Measurements from ENCODE around the gene BANF2.

DNA sequence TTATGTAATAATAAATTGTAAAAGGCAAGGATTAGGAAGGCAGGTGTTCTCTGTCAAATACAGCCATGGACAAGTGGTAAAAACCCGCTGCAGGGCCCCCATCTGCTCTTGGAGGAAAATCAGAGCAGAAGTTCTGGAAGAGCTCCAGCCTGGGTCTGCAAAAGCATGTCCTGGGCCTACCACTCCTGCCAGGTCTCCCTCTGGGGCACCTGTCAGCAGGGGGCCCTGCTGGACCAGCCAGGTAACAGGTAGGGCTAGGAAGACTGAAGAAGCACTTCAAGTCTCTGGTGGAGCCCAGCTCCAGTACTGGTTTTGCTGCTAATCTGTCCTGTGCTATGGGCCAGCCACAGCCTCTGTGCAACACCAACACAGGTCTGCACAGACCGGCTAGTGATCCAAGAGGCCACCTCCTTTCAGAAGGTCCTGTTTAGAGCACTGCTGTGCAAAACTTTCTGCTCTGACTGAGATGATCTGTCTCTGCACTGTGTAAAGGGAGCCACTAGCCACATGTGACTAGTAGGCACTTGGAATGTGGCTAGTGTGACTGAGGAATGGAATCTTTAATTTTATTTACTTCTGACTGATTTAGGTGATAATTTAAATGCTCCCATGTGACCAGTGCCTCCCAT lies 47.9 kb upstream of the BANF2 start:
- TF ChIP-seq RXRA (IDR thresholded peaks at IDR 0.05), result no peak
- TF ChIP-seq, protein P1, sequence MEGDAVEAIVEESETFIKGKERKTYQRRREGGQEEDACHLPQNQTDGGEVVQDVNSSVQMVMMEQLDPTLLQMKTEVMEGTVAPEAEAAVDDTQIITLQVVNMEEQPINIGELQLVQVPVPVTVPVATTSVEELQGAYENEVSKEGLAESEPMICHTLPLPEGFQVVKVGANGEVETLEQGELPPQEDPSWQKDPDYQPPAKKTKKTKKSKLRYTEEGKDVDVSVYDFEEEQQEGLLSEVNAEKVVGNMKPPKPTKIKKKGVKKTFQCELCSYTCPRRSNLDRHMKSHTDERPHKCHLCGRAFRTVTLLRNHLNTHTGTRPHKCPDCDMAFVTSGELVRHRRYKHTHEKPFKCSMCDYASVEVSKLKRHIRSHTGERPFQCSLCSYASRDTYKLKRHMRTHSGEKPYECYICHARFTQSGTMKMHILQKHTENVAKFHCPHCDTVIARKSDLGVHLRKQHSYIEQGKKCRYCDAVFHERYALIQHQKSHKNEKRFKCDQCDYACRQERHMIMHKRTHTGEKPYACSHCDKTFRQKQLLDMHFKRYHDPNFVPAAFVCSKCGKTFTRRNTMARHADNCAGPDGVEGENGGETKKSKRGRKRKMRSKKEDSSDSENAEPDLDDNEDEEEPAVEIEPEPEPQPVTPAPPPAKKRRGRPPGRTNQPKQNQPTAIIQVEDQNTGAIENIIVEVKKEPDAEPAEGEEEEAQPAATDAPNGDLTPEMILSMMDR (IDR thresholded peaks at IDR 0.05; ENCODE audit: low read depth, low read length, missing input control), result no peak
- no peak for TF ChIP-seq JUND (IDR thresholded peaks at IDR 0.05)
- TF ChIP-seq, protein P2, sequence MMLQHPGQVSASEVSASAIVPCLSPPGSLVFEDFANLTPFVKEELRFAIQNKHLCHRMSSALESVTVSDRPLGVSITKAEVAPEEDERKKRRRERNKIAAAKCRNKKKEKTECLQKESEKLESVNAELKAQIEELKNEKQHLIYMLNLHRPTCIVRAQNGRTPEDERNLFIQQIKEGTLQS (IDR thresholded peaks at IDR 0.05), result no peak
- no peak for TF ChIP-seq HNF4G (IDR thresholded peaks at IDR 0.05)
- TF ChIP-seq EGR1 (IDR thresholded peaks at IDR 0.05; ENCODE audit: low read depth in 2 of 2), result no peak
- TF ChIP-seq, protein P3, sequence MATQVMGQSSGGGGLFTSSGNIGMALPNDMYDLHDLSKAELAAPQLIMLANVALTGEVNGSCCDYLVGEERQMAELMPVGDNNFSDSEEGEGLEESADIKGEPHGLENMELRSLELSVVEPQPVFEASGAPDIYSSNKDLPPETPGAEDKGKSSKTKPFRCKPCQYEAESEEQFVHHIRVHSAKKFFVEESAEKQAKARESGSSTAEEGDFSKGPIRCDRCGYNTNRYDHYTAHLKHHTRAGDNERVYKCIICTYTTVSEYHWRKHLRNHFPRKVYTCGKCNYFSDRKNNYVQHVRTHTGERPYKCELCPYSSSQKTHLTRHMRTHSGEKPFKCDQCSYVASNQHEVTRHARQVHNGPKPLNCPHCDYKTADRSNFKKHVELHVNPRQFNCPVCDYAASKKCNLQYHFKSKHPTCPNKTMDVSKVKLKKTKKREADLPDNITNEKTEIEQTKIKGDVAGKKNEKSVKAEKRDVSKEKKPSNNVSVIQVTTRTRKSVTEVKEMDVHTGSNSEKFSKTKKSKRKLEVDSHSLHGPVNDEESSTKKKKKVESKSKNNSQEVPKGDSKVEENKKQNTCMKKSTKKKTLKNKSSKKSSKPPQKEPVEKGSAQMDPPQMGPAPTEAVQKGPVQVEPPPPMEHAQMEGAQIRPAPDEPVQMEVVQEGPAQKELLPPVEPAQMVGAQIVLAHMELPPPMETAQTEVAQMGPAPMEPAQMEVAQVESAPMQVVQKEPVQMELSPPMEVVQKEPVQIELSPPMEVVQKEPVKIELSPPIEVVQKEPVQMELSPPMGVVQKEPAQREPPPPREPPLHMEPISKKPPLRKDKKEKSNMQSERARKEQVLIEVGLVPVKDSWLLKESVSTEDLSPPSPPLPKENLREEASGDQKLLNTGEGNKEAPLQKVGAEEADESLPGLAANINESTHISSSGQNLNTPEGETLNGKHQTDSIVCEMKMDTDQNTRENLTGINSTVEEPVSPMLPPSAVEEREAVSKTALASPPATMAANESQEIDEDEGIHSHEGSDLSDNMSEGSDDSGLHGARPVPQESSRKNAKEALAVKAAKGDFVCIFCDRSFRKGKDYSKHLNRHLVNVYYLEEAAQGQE (IDR thresholded peaks at IDR 0.05), result no peak
- TF ChIP-seq RAD21 (IDR thresholded peaks at IDR 0.05), result no peak
- TF ChIP-seq, protein P4, sequence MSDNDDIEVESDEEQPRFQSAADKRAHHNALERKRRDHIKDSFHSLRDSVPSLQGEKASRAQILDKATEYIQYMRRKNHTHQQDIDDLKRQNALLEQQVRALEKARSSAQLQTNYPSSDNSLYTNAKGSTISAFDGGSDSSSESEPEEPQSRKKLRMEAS (IDR thresholded peaks at IDR 0.05), result no peak
- no peak for TF ChIP-seq GABPA (IDR thresholded peaks at IDR 0.05 in 1 of 2, conservative IDR thresholded peaks at IDR 0.05 in 1 of 2)
- no peak for TF ChIP-seq YY1 (IDR thresholded peaks at IDR 0.05)
- TF ChIP-seq, protein P5, sequence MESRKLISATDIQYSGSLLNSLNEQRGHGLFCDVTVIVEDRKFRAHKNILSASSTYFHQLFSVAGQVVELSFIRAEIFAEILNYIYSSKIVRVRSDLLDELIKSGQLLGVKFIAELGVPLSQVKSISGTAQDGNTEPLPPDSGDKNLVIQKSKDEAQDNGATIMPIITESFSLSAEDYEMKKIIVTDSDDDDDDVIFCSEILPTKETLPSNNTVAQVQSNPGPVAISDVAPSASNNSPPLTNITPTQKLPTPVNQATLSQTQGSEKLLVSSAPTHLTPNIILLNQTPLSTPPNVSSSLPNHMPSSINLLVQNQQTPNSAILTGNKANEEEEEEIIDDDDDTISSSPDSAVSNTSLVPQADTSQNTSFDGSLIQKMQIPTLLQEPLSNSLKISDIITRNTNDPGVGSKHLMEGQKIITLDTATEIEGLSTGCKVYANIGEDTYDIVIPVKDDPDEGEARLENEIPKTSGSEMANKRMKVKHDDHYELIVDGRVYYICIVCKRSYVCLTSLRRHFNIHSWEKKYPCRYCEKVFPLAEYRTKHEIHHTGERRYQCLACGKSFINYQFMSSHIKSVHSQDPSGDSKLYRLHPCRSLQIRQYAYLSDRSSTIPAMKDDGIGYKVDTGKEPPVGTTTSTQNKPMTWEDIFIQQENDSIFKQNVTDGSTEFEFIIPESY (IDR thresholded peaks at IDR 0.05), result no peak
- no peak for TF ChIP-seq NR2F2 (IDR thresholded peaks at IDR 0.05)
- no peak for TF ChIP-seq FOXA1 (IDR thresholded peaks at IDR 0.05)

All from liver (tissue), 3 donors.